Lung (tissue), 12 donors: Measurements from ENCODE around the gene FBXO33. TPM values are rescaled to one million over a fixed set of nuclear protein-coding genes. Genes with fewer than 3 reads are reported as not detected.

Experiments
- ATAC-seq: fragments of 200-7000 bp; cut with Tn5 transposase; one replicate; pipeline ENCODE4 v1.9.1; 2020; ENCODE audit warnings: moderate number of reproducible peaks; ENCODE audit not compliant: insufficient read depth, low FRiP score
- DNase-seq, 3 donors: peaks; one replicate each; pipeline ENCODE4 v3.0.0-alpha.2; 2013 to 2017
- H3K27ac ChIP-seq, 2 donors: one replicate each; pipeline ENCODE4 v1.5.1; 2013; ENCODE audit warnings: mild to moderate bottlenecking in 2 of 2, moderate library complexity in 2 of 2, control low read depth in 1 of 2, inconsistent platforms in 1 of 2, low read depth in 1 of 2, low read length in 1 of 2
- H3K27me3 ChIP-seq, 3 donors: one replicate each; pipeline ENCODE4 v1.5.1; 2013; ENCODE audit warnings: low read length in 2 of 3; ENCODE audit not compliant: control insufficient read depth in 3 of 3, insufficient read depth in 3 of 3
- H3K36me3 ChIP-seq, 4 donors: one replicate each; pipeline ENCODE4 v1.5.1; 2013; ENCODE audit warnings: low read length in 4 of 4, mild to moderate bottlenecking in 1 of 4, moderate library complexity in 1 of 4; ENCODE audit not compliant: control insufficient read depth in 4 of 4, insufficient read depth in 4 of 4
- H3K4me1 ChIP-seq, 5 donors: one replicate each; pipeline ENCODE4 v1.5.1; 2013; ENCODE audit warnings: low read length in 5 of 5, mild to moderate bottlenecking in 2 of 5, moderate library complexity in 1 of 5; ENCODE audit not compliant: control insufficient read depth in 5 of 5, insufficient read depth in 5 of 5
- H3K4me3 ChIP-seq: one replicate; pipeline ENCODE4 v1.5.1; 2013; ENCODE audit warnings: mild to moderate bottlenecking, control low read depth, moderate library complexity
- H3K9ac ChIP-seq, 2 donors: one replicate each; pipeline ENCODE4 v1.5.1; 2013; ENCODE audit warnings: low read length in 2 of 2, control low read depth in 1 of 2; ENCODE audit not compliant: insufficient read depth in 1 of 2
- H3K9me3 ChIP-seq, 4 donors: one replicate each; pipeline ENCODE4 v1.5.1; 2013; ENCODE audit warnings: low read length in 3 of 4, mild to moderate bottlenecking in 1 of 4, moderate library complexity in 1 of 4; ENCODE audit not compliant: control insufficient read depth in 4 of 4, insufficient read depth in 3 of 4
- CTCF ChIP-seq: IDR thresholded peaks from 2 replicates; pipeline ENCODE4 v1.5.1; 2012; ENCODE audit warnings: mild to moderate bottlenecking; ENCODE audit errors: control extremely low read depth, extremely low read depth
- WGBS, 2 donors: extraction: QIAGEN DNeasy Blood & Tissue Kit; methylation state at CpG; one replicate each; pipeline ENCODE4 v1.1.7; 2013; 5-methylcytosine and 5-hydroxymethylcytosine counted together
- polyA plus RNA-seq, 2 donors: library from polyadenylated mRNA; stranded (reverse); fragments of 200-250 nt; gene quantifications; one replicate each; pipeline ENCODE4 v1.2.1, GENCODE V29; 2013
- total RNA-seq, 2 donors: library from RNA; depleted of rRNA in 1 of 2; stranded (reverse); fragments of >200 nt in 1 of 2; gene quantifications; one replicate each; pipeline ENCODE4 v1.2.1, GENCODE V29; 2014 to 2021
- donor health status: control.
- donor health status: control.
- donor health status: Bipolar disorder and iron deficiency.
- donor health status: healthy.
- donor health status: DM: yes; HTN: yes; CAD: no.

FBXO33 gene
- total and polyA plus RNA-seq, 4 donors, result 4.7 to 17.2 (median 9.5) TPM

- H3K9ac ChIP-seq, result no peak overlapping the region
- no peaks in the 10 kb centered on the region for H3K27me3 ChIP-seq
- 82 to 87% methylated on average over 4 of the region's 4 CpGs for WGBS, 2 donors
- no peak overlapping the region for H3K27ac ChIP-seq
- H3K4me3 ChIP-seq, result no peak overlapping the region
- no peaks in the 10 kb centered on the region for H3K36me3 ChIP-seq
- peaks cover 0 to under 1% (median 0%) of the 10 kb centered on the region in 4 donors for H3K9me3 ChIP-seq
- TF ChIP-seq CTCF, result no peak
- peaks cover 0 to 5% (median 0%) of the 10 kb centered on the region in 5 donors for H3K4me1 ChIP-seq
- no peak for ATAC-seq
- DNase-seq, result no peak
Measured at GRCh38 chr14:39447175-39447661, 15.0 kb upstream of the FBXO33 start.

GRCh38 chr14:39446131-39446744, 14.0 kb upstream of the FBXO33 start:
- peaks cover 0 to 5% (median 0%) of the 10 kb centered on the region in 5 donors for H3K4me1 ChIP-seq
- no peak overlapping the region for H3K4me3 ChIP-seq
- ATAC-seq (no peak), DNase-seq (no peak)
- 87 to 90% methylated on average over 1 of the region's 1 CpG for WGBS, 2 donors
- H3K36me3 ChIP-seq, result no peaks in the 10 kb centered on the region
- TF ChIP-seq CTCF, result no peak
- H3K9me3 ChIP-seq, result peaks cover 0 to 10% (median 0%) of the 10 kb centered on the region in 4 donors
- H3K27me3 ChIP-seq, result no peaks in the 10 kb centered on the region
- no peak overlapping the region for H3K27ac ChIP-seq
- no peak overlapping the region for H3K9ac ChIP-seq

- Histone ChIP-seq H3K4me3 (no peak overlapping the region), H3K27me3 (no peaks in the 10 kb centered on the region), H3K36me3 (no peaks in the 10 kb centered on the region), H3K9ac (no peak overlapping the region), H3K27ac (no peak overlapping the region), H3K9me3 (peaks cover 0 to 12% (median 0%) of the 10 kb centered on the region in 4 donors), H3K4me1 (peaks cover 0 to 2% (median 0%) of the 10 kb centered on the region in 5 donors)
- 92 to 95% methylated on average over 14 of the region's 14 CpGs for WGBS, 2 donors
- ATAC-seq, result no peak
- no peak for DNase-seq
- TF ChIP-seq CTCF, result no peak
Measured at GRCh38 chr14:39442293-39442692, 10.1 kb upstream of the FBXO33 start.
